GDM1 (cell line): ENCODE data around the gene EIF3K.
"Not testable (repeated sequence)": the region's sequence is repeated elsewhere in the genome, so short reads cannot be mapped to it uniquely, and the experiment has no call there.

ENCODE experiments used
- DNase-seq: peaks from one replicate; lab custom pipeline; 2025; lab: John Stamatoyannopoulos, UW

EIF3K gene, protein sequence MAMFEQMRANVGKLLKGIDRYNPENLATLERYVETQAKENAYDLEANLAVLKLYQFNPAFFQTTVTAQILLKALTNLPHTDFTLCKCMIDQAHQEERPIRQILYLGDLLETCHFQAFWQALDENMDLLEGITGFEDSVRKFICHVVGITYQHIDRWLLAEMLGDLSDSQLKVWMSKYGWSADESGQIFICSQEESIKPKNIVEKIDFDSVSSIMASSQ

DNA sequence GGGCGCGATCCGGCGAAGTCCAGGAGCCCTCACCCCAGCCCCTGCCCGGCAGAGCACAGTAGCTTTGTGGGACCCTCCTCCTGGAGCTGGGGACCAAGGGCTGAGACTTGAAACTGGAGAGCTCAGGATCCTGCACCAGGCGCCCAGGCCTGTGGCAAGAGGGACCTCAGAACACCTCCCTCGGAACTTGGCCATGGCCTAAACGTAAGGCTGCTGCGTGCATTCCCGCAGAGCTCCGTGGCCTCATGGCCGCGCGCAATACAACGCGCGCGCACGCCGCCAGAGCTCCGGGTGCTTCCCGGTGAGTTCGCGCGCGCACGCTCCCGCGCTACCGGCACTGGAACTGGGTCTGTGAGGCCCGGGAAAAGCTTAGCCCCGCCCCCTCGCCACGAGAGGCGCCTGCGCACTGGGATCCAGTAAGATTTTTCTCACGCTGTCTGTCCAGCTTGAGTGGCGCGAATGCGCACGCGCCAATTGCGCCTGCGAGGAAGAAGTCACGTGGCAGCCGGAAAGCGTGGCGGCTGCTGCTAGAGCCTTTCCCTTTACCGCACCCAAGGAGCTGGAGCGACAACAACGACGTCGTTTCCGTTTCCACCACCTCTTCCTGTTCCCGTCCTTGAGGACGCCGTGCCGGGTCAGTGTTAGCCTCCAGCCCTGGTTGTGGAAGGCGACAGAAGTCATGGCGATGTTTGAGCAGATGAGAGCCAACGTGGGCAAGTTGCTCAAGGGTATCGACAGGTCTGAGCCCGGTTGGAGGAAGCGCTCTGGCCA, at the start of gene EIF3K:
Gene EIF3K (plus strand): TSS at position 599 of the 771 bp plus-strand sequence. CDS start 81 bp downstream, at position 680.
- DNase-seq, result peak; percentile 99

DNA sequence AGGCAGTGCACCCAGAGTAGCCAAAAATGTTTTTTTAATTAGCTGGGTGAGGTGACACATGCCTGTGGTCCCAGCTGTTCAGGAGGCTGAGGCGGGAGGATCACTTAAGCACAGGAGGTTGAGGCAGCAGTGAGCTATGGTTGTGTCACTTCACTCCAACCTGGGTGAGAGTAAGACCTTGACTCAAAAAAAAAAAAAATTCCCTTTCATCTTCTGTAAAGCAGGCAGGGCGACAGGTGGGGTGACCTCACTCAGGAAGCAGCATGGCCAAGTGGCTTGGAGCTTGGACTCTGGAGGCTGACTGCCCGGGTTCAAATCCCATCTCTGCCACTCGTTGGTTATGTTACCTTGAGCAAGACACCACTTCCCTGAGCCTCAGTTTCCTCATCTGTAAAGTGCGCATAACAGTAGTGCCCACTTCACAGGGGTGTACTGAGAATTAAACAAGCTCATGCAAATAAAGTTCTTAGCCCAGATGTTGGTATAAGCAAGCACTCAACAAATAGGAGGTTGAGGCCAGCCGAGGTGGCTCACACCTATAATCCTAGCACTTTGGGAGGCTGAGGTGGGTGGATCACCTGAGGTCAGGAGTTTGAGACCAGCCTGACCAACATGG, 49.5 kb upstream of the EIF3K start:
- no peak for DNase-seq

DNA sequence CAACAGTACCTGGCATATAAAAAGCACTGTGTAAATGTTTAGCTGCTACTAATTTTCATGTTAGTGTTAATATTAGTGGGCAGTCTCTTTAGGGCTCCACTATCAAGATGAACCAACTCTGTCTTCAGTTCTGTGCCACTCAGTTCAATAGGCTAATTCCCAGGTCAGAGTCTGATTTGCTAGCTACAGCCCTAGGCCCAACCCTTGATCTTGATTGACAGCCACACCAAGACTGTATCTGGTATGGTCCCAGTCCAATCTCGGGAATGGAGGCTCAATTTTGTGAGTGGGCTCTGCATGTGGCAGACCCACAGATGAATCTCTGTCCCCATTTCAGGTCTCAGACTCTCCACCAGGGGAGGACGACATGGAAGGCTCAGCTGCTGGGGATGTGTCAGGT, 47.3 kb upstream of the EIF3K start:
- DNase-seq, result no peak

DNA sequence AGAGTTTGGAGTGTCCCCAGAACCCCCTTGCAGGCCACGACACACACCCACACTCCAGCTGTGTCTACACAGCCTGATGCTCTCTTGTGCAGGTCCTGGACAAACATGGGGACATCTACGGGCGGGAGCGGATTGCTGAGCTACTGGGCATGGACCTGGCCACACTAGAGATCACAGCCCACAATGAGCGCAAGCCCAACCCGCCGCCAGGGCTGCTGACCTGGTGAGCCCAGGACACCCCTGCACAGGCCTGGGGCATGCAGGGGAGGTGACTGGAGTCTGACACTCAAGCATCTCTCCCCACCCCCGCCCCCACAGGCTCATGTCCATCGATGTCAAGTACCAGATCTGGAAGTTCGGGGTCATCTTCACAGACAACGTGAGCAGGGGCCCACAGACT, 41.2 kb upstream of the EIF3K start:
- no peak for DNase-seq

DNA sequence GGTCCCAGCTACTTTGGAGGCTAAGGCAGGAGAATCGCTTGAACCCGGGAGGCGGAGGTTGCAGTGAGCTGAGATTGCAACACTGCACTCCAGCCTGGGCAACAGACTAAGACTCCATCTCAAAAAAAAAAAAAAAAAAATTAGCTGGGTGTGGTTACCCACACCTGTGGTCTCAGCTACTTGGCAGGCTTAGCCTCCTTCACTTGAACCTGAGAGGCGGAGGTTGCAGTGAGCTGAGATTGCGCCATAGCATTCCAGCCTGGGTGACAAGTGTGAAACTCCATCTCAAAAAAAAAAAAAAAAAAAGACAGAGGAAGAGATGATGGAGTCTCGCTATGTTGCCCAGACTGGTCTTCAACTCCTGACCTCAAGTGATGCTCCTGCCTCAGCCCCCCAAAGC, 39.7 kb upstream of the EIF3K start:
- DNase-seq, result not testable (repeated sequence)

DNA sequence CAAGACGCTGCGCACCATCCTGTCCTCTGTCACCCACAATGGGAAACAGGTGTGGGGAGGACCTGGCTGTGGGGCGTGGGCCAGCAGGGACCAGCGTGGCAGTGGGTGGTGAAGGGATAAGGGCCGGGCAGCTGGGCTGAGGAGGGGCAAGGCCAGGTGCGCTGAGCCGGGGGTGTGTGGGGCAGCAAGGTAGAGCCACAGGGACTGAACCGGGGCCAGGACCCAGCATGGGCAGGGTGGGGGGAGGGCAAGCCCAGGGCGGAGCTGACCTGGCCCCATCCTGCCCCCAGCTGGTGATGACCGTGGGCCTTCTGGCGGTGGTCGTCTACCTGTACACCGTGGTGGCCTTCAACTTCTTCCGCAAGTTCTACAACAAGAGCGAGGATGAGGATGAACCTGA, 38.9 kb upstream of the EIF3K start:
- no peak for DNase-seq

DNA sequence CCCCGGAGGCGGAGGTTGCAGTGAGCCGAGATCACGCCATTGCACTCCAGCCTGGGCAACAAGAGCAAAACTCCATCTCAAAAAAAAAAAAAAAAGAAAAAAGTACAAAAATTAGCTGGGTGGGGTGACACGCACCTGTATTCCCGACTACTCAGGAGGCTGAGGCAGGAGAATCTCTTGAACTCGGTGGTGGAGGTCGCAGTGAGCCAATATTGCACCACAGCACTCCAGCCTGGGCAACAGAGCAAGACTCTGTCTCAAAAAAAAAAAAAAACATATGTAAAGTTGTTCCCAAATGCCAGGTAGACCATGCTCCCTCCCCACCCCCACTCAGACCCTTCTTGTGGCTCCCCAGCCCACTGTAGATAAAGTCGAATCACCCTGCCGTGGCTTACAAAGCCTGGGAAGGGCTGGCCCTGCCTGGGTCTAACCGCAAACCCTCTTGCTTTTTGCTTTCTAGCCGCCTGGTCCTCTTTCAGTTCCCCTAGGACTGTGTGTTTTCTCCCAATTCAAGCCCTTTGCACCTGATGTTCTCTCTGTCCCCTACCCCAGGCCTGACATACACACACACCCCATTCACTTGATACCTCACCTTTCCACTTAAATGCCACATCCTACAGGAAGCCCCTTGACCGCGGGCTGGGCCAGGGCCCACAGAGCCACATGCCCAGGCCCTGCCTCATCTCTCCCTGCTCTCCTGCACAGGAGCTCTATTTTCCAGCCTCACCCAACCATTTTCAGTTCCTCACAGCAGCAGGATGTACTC, 35.6 kb upstream of the EIF3K start:
- DNase-seq, result no peak

DNA sequence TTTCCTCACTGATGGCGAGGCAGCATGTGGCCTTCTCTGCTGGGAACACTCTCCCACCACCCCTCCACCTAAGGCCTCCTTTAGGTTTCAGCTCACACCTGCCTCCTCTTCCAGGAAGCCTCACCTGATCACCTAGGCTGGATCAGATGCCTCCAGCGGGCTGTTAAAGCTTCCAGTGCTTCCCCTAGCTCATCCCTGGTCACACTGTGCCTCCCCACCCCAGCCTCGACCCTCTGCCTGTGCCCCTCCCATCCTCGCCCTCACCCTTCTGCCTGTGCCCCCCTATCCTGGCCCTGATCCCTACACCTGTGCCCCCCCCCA, 35.0 kb upstream of the EIF3K start:
- no peak for DNase-seq

DNA sequence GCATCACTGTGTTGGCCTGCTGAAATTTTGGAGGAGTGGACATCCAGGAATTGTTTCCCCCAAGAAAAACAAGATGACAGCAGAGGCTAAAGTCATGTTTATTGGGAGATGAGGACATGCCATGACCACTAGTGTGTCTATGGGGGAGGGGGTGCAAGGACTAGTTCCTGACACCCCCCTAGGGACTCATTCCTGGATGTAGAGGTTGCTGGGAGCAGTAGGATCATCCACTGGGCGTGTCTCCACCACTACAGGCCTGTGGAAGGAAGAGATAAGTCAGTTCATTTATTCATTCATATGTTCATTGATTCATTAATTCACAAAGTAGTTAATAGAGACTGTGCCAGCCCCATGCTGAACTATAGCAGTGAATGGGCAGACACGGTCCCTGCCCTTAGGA, 31.4 kb upstream of the EIF3K start:
- DNase-seq, result no peak

DNA sequence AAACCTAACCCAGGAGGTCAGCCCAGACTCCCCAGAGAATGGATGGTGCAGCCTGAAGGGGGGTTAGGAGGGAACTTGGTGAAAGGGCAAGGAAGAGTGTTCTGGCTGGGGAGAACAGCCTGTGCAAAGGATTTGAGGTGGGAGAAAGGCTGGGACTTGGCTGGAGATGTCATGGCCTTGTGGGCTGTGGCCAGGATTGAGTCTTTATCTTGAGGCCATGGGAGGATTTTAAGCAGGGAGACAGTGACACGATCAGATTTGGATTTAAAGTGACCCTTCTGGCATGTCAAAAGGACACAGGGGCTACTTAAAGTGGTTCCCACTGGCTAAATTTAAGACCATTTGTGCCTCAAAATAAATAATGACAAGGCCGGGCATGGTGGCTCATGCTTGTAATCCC, 30.9 kb upstream of the EIF3K start:
- DNase-seq, result no peak

DNA sequence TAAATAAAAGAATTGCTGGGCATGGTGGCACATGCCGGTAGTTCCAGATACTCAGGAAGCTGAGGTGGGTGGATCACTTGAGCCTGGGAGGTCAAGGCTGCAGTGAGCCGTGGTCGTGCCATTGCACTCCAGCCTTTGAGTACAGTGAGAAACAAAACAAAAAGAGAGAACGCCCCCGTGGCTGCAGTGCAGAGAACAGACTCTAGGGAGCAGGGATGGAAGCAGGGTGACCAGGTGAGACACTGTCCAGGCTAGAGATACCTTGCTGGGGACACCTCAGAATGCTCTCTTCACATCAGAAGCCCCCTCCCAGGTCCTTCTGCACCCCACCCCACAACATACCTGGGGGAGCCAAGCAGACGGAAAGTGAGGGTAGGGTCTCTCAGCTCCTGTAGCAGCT, 26.0 kb upstream of the EIF3K start:
- no peak for DNase-seq

DNA sequence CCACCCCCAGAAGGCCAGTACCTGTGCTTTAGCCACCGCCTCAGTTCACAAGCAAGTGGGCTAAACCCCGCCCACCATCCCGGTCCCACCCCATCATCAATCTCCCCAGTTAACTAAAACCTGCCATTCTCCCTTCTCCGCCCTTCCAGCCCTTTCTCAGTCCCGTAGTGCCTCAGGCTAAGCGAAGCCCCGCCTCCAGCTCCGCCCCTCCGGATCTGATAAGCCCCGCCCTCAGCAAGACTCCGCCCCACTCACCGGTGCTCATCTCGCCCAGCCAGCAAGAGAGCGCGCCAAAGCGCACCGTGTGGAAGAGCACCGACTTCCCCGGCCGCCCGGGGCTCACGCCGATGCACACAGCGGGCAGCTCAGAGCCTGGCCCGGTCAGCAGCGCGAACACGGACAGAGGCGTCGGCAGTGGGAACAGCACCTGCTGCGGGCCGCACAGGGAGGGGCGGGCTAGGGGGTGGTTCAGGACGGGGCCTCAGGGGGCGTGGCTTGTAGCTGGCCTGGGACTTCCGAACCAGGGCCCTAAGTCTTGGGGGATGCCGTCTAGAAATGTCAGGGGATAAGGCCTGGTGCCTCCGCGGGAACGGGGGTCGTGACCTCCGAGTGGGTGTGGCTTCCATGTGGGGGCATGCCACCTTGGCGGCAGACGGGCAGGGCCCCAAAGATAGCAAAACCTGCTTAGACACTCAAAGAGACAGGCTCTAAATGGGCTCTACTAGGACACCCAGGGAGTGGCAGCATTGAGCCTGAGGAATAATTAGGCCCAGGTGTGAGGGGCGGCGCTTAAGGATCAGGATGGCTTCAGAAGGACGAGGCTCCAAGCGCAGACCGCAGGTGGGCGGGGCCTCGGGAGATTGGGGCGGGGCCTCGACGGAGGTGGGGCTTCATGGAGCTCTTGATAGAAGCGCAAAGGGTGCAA, 22.7 kb upstream of the EIF3K start:
- no peak for DNase-seq

DNA sequence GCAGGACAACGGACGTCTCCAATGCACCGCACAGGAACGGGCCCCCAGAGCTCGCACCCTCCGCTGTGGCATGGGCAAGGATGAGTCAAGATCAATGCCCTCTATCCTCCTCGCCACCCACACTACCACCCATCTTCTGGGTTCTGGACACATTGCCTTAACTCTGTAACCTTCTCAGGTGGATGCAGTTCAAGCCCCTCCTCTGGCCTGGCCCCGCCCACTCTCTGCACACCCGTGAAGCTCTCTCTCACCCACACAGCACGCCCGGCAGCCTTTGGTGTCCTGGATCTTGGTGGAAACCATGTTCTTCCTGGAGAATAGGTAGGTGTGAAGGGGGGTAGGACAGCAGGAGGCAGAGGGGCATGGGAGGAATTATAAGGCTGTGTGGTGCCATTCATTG, 21.9 kb upstream of the EIF3K start:
- DNase-seq, result no peak

DNA sequence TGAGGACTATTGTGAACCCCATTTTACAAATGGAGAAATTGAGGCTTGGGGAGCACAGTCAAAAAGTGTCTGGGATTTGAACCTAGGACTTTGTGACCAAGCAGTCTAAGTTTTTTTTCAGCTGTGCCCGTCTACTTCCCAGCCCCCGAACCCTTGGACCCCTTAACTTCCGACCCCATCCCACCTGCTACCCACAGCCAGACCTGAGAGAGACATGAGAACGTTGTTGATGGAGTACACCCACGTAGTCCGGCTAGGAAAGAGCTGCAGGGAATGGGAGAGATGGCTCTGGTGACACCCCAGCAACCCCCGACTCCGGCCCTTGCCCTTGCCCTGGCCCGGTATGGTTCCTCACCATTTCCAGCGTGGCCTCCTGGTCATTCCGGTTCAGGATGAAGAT, 19.3 kb upstream of the EIF3K start:
- DNase-seq, result no peak

DNA sequence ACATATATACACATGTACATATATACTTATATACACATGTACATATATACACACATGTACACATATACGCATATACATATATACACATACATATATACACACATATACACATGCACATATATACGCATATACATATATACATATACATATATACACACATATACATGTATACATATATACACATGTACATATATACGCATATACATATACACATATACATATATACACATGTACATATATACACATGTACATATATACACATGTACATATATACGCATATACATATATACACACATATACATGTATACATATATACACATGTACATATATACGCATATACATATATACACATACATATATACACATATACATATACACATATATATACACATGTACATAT, 16.1 kb upstream of the EIF3K start:
- DNase-seq, result not testable (repeated sequence)

DNA sequence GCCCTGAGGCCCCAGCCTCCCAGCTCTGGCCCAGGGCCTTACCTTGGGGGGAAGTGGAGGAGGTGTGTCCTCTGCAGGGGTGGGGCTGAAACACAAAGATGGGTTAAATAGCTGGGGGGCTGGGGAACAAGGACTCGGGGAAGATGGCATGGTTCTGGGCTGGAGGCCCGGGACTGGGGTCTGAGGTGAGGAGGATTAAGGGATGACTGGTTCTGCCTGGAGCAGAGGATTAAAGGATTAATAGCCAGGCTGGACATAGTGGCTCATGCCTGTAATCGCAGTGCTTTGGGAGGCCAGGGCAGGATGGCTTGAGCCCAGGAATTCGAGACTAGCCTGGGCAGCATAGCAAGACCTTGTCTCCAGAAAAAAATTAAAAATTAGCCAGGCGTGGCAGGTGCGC, 12.9 kb upstream of the EIF3K start:
- DNase-seq, result no peak

DNA sequence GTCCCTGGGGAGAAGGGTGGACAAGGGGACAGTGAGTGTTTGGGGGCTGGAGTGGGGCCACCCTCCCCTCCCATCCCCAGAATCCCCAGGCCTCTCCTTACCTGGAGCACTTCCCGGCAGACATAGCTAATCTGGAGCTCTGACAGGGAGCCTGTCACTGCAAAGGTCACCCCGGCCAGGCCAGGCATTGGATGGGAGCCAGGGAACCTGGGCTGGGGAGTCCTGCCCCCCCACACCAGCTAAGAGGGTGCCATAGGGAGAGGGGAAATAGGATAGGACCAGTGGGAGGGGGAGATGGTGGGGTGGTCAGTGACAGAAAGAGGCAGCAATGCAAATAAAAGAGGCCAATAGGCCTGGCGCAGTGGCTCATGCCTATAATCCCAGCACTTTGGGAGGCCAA, 4.7 kb upstream of the EIF3K start:
- DNase-seq, result no peak

DNA sequence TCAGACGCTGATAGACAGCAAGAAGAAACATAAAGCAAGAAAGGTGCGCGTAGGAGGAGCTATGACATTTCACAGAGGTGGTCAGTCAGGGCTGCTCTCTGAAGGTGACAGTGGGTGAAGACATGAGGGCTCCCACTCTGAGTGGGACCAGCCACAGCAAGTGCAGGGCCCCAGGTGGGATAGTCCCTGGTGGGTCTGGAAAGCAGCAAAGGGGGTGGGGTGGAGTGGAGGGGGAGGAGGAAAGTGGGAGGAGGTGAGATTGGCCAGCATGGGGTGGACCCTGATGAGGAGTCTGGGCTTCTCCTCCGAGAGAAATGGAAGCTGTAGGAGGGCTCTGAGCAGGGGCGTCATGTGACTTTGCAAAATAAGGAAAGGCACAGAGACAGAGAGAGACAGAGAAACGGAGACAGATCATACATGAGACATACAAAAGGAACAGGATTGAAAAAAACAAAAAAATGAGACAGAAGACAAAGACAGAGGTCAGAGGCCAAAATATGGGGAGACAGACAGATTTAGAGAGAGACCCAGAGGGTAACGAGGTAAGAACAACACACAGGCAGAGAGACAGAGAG, 3.9 kb upstream of the EIF3K start:
- no peak for DNase-seq

DNA sequence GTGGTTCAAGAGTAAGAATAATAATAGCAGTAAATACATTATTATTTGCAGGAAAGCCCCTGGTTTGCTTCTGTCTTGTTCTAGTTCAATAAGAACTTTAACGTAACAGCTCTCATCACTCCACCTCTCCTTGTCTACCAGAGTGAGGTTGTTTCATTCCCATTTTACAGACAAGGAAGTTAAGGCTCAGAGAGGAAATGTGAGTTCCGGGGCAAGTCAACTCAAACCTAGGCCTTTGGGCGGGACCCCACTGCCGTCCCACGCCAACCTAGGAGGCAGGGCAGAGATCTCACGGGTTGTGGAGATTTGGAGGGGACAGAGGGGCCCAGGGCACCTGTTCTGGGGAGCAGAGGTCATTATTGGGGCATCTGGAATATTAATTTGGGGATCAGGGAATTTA, 2.7 kb upstream of the EIF3K start:
- no peak for DNase-seq

DNA sequence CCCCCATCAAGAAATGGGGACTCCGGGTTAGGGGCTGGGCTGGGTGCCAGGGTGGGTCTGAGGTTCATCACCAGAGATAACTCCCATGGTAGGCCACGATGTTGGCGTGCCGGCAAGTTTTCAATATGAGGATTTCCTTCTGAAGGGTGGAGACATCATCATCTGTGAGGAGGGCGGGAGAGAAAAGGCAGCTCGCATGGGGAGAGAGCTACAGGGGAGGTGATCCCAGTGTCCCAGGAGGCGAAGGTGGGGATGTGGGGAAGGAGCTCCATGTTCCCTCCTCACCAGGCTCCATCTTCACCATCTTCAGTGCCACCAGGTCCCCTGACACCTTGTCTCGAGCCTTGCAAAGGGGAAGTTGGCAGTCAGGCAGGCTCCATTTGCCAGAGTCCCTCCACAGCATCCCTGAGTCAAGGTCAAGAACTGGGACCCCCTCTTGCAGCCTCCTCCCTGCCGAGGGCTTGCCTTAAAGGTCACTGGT, 1.7 kb upstream of the EIF3K start:
- DNase-seq, result no peak
